Stimulated activated CD8-positive, alpha-beta memory T cell treated with anti-CD3 and anti-CD28 coated beads, Interleukin-7, amount 100 ng/mL, for 24 hours (primary cell): ENCODE measurements around the gene C6orf52.

Experiments used
- DNase-seq: peaks from one replicate; pipeline ENCODE4 v3.0.0-alpha.2; 2020; ENCODE audit warnings: low read depth

C6orf52 gene

GRCh38 chr6:10644225-10644624 is 50.2 kb downstream of the C6orf52 start:
- no peak for DNase-seq

- no peak for DNase-seq
These were observed 51.2 kb downstream of the C6orf52 start for GRCh38 chr6:10643201-10643651.

GRCh38 chr6:10641528-10641927 is 52.9 kb downstream of the C6orf52 start:
- no peak for DNase-seq

- no peak for DNase-seq
These were observed 54.0 kb downstream of the C6orf52 start for GRCh38 chr6:10640412-10640811.

- DNase-seq: no peak
These were observed 61.2 kb downstream of the C6orf52 start for GRCh38 chr6:10633216-10633615.

DNA sequence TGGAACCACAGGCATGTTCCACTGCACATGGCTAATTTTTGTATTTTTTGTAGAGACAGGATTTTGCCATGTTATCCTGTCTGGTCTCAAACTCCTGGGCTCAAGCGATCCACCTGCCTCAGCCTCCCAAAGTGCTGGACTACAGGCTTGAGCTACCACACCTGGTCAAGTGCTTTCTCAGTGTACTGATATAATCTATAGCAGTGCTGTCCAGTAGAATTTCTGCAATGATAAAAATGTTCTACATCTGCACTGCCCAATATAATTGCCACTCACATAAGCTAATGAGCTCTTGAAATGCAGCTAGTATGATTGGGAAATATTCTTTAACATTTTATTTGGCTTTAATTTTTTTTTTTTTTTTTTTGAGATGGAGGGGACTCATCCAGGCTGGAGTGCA is 64.2 kb downstream of the C6orf52 start:
- no peak for DNase-seq

- no peak for DNase-seq
These were observed 66.6 kb downstream of the C6orf52 start for GRCh38 chr6:10627800-10628199.

GRCh38 chr6:10626154-10626741 is 68.2 kb downstream of the C6orf52 start:
- no peak for DNase-seq

DNA sequence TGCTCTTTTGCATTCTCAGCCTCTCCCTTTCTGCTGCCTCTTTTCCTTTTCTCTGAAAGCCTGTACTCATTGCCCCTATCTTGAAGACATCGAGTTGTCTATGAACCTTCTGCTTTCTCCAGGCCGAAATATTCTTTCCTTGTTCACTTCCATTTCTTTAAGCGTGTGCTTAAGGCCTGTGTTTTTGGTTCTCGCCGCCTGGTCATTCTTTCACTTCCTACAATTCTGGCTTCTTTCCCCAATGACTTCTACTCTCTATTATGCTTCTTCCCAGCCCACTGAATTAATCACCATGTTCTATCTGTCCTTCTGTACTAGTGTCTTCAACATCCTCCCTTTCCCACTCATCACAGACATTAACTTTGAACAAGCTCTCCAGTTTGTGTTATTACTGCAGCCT is 69.6 kb downstream of the C6orf52 start:
- DNase-seq: no peak

GRCh38 chr6:10621847-10622246 is 72.6 kb downstream of the C6orf52 start:
- DNase-seq: no peak
